ENCODE measurements around the gene RNF123.

RNF123 gene

GRCh38 chr3:49719214-49719884 is 30.0 kb downstream of the RNF123 start, which contains the start of gene AMIGO3:
TSS of gene AMIGO3 (minus strand) at chr3:49719684. CDS start at chr3:49719465, 219 bp downstream.
- TF ChIP-seq CTCF (conservative IDR thresholded peaks at IDR 0.05), result peak; percentile 68
- peak within 1 kb of the TSS; percentile 52 for H3K27ac ChIP-seq

GRCh38 chr3:49720855-49721595 is 31.7 kb downstream of the RNF123 start:
- no peak for TF ChIP-seq CTCF (conservative IDR thresholded peaks at IDR 0.05)
- no peak overlapping the region for H3K27ac ChIP-seq

GRCh38 chr3:49721596-49721895 is 32.2 kb downstream of the RNF123 start:
- TF ChIP-seq CTCF (conservative IDR thresholded peaks at IDR 0.05), result no peak
- no peak overlapping the region for H3K27ac ChIP-seq

GRCh38 chr3:49721896-49722781 is 32.8 kb downstream of the RNF123 start:
- H3K27ac ChIP-seq, result peak overlapping the region; percentile 93
- no peak for TF ChIP-seq CTCF (conservative IDR thresholded peaks at IDR 0.05)

GRCh38 chr3:49722896-49723295 is 33.5 kb downstream of the RNF123 start:
- H3K27ac ChIP-seq, result peak overlapping the region; percentile 93
- TF ChIP-seq CTCF (conservative IDR thresholded peaks at IDR 0.05), result no peak

- peak overlapping the region; percentile 93 for H3K27ac ChIP-seq
- TF ChIP-seq CTCF (conservative IDR thresholded peaks at IDR 0.05), result no peak
These were observed 33.9 kb downstream of the RNF123 start for GRCh38 chr3:49723296-49723627.

Measured in VCaP (cell line).